ENCODE data around the gene TEAD1. TPM values are rescaled to one million over a fixed set of nuclear protein-coding genes. Genes with fewer than 3 reads are reported as not detected.

Gene TEAD1
- total and polyA plus RNA-seq, 2 experiments from 2014 or later = 45.9 to 105 TPM

DNA sequence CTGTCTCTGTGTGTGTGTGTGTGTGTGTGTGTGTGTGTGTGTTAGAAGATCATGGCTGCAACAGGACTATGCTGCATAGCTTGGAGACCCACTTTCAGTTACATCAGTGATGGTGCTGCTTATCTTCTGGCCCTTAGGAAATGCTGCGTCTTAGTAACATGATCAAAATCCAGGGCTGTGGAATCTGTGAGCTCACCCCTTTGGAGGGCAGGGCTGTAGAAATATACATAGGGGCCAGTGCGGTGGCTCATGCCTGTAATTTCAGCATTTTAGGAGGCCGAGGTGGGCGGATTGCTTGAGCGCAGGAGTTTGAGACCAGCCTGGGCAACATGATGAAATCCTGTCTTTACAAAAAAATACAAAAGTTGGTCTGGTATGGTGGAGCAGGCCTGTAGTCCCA is 183.4 kb downstream of the TEAD1 start:
- H3K4me1 ChIP-seq (ENCODE audit: low read depth) = peaks cover 28% of the 10 kb centered on the region
- H3K9me3 ChIP-seq (ENCODE audit: low read depth) = no peaks in the 10 kb centered on the region
- no peak for DNase-seq (ENCODE audit: low read depth in 1 of 2, low spot score in 1 of 2)
- no peak overlapping the region for H3K4me3 ChIP-seq
- no peaks in the 10 kb centered on the region for H3K36me3 ChIP-seq
- no peak overlapping the region for H3K27ac ChIP-seq
- H3K27me3 ChIP-seq = no peaks in the 10 kb centered on the region
- TF ChIP-seq, protein P1, sequence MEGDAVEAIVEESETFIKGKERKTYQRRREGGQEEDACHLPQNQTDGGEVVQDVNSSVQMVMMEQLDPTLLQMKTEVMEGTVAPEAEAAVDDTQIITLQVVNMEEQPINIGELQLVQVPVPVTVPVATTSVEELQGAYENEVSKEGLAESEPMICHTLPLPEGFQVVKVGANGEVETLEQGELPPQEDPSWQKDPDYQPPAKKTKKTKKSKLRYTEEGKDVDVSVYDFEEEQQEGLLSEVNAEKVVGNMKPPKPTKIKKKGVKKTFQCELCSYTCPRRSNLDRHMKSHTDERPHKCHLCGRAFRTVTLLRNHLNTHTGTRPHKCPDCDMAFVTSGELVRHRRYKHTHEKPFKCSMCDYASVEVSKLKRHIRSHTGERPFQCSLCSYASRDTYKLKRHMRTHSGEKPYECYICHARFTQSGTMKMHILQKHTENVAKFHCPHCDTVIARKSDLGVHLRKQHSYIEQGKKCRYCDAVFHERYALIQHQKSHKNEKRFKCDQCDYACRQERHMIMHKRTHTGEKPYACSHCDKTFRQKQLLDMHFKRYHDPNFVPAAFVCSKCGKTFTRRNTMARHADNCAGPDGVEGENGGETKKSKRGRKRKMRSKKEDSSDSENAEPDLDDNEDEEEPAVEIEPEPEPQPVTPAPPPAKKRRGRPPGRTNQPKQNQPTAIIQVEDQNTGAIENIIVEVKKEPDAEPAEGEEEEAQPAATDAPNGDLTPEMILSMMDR (IDR thresholded peaks at IDR 0.05; ENCODE audit: low read depth, low read length) = no peak

DNA sequence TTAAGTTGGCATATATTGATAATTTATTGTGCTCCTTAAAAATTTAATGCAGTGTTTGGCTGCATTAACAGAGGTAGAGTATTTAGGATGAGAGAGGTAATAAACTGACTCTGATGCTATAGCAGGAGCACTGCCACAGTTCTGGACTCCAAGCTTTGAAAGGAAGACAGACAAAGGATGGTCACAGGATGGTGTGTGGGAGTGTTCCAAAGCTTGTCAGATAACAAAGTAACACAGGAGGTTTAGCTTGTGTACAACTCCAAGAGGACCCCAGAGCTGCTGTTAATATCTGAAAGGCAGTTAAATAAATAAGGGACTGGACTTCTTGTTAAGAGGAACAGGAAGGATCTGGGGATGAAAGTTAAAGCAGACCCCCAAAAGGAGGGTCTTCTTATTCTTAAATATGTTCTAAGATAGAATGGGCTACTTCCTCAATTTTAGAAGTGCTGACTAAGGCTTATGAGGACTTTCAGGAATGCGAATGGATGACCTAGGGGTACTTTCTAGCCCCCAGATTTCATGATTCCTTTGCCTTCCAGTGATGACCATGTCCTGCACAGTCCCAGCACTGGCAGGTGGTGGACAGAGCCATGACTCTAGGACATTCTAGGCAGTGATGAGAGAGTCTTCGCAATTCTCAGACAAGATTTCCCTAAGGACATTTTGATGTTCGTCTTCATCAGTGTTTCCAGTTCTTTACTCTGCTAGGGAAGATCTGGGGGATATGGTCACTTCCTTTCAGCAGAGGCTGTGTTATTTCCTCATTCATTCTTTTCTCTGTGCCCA is 185.8 kb downstream of the TEAD1 start:
- H3K27ac ChIP-seq = no peak overlapping the region
- TF ChIP-seq, protein P1 (IDR thresholded peaks at IDR 0.05; ENCODE audit: low read depth, low read length) = no peak
- no peaks in the 10 kb centered on the region for H3K27me3 ChIP-seq
- no peak overlapping the region for H3K4me3 ChIP-seq
- H3K4me1 ChIP-seq (ENCODE audit: low read depth) = peaks cover 34% of the 10 kb centered on the region
- H3K9me3 ChIP-seq (ENCODE audit: low read depth) = no peaks in the 10 kb centered on the region
- peak in 1 of 2 donors; percentile 22 for DNase-seq (ENCODE audit: low read depth in 1 of 2, low spot score in 1 of 2)
- no peaks in the 10 kb centered on the region for H3K36me3 ChIP-seq

DNA sequence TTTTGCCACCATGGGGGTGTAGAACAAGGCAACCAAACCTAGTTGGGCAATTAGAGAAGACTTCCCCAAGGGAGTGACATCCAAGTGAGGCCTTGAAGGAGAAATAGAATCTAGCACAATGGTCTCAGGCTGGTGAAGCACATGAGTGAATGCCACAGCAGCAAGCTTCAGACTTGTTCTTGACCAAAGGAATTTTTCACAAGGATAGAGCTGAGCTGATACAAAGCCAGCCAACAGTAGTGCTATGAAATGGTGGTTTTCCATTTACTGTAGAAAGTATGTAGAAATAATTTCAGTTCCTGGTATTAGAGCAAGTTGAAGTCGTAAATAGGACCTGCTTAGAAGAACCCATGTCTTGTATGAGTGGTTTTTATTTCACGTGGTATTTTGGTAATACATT is 186.6 kb downstream of the TEAD1 start:
- Histone ChIP-seq H3K4me1 (ENCODE audit: low read depth) (peaks cover 41% of the 10 kb centered on the region), H3K4me3 (no peak overlapping the region), H3K36me3 (no peaks in the 10 kb centered on the region), H3K27me3 (no peaks in the 10 kb centered on the region), H3K9me3 (ENCODE audit: low read depth) (no peaks in the 10 kb centered on the region), H3K27ac (no peak overlapping the region)
- no peak for DNase-seq (ENCODE audit: low read depth in 1 of 2, low spot score in 1 of 2)
- TF ChIP-seq, protein P1 (IDR thresholded peaks at IDR 0.05; ENCODE audit: low read depth, low read length) = no peak

DNA sequence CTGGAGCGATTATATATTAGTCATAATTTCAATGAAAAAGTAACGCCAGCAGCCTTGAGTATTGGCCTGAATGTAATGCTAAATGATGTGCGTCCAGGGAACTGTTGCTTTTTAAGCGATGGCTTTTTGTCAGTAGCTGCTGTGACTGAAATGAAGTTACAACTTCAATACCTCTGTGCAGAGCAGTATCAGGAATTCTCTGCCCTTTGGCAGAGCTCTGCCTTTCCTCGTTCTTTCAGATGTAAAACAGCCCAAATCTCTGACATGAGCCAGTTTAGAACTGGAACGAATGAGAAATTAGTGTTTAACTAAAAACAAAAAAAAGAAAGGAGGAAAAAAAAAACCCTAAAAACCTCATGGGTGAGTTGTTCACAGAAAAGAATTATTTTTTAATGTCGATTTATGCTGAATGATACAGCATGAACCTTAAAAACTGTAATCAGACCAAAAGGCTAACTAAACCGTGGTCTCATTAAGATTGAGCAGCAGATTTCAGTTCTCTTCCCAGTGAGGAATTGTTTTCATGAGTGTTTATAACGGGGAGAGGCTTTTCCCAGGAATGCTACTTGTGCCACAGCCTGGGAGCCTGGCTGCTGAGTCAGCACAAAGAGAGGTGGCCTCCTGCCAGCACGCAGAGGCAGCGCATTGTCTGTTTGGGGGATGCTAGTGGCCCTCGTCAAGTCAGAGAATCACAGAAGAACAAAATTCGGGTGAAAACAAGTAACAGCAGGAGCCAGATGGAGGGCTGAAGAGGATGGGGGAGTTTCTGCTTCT is 188.7 kb downstream of the TEAD1 start:
- Histone ChIP-seq H3K4me3 (no peak overlapping the region), H3K27me3 (no peaks in the 10 kb centered on the region), H3K9me3 (ENCODE audit: low read depth) (no peaks in the 10 kb centered on the region), H3K4me1 (ENCODE audit: low read depth) (peaks cover 44% of the 10 kb centered on the region), H3K27ac (peak overlapping the region; percentile 76), H3K36me3 (no peaks in the 10 kb centered on the region)
- DNase-seq (ENCODE audit: low read depth in 1 of 2, low spot score in 1 of 2) = peak; percentile 77 to 93
- TF ChIP-seq, protein P1 (IDR thresholded peaks at IDR 0.05; ENCODE audit: low read depth, low read length) = no peak

DNA sequence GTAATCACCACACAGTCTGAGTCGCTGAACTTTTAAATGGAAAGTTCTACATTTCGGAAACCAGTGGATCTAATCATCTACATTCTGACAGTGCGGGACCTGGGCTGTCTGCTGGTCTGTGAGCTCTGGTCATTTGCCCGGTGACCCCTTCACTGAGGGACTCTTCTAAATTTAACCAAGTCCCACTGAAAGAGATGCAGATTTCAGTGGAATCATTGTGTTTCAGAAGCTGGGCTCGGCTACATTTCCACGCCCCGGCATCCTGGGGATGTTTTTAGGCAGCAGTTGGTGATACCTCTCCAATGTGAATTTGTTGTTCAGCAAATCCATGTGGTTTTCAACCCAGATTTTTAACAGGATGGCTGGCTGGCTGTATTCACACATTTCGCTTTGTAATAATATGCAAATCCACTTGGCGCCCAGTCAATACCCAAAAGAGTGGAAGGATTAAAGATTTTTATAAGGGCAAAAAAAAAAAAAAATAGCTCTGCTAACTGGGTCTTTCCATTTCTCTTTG is 189.4 kb downstream of the TEAD1 start:
- H3K4me1 ChIP-seq (ENCODE audit: low read depth) = peaks cover 44% of the 10 kb centered on the region
- no peaks in the 10 kb centered on the region for H3K36me3 ChIP-seq
- H3K27me3 ChIP-seq = no peaks in the 10 kb centered on the region
- H3K9me3 ChIP-seq (ENCODE audit: low read depth) = no peaks in the 10 kb centered on the region
- no peak overlapping the region for H3K4me3 ChIP-seq
- TF ChIP-seq, protein P1 (IDR thresholded peaks at IDR 0.05; ENCODE audit: low read depth, low read length) = no peak
- H3K27ac ChIP-seq = peak overlapping the region; percentile 76
- DNase-seq (ENCODE audit: low read depth in 1 of 2, low spot score in 1 of 2) = peak in 1 of 2 donors; percentile 36

All from cardiac muscle cell (in vitro differentiated cells and primary cell).